ENCODE results near the gene COX8C. TPM values are rescaled to one million over a fixed set of nuclear protein-coding genes. Genes with fewer than 3 reads are reported as not detected.

The COX8C gene
- polyA plus RNA-seq, 3 donors, result not detected

- peaks cover 100% of the 10 kb centered on the region for H3K79me2 ChIP-seq (ENCODE audit: insufficient read depth, low read length)
- intact Hi-C loops (cut with micrococcal nuclease), result no loop called here
- peaks cover 0 to 13% of the 10 kb centered on the region in 2 donors for H3K36me3 ChIP-seq (replicated peaks in 1 of 2; ENCODE audit: control insufficient read depth in 1 of 2, insufficient read depth in 2 of 2, low read length in 2 of 2)
- H4K20me1 ChIP-seq (ENCODE audit: insufficient read depth, low read length), result peaks cover 99% of the 10 kb centered on the region
- 93% methylated on average over 2 of the region's 5 CpGs for WGBS (ENCODE audit: insufficient coverage)
- no peaks in the 10 kb centered on the region for H3K9me3 ChIP-seq (replicated peaks in 1 of 2; ENCODE audit: control insufficient read depth in 1 of 2, insufficient read depth in 1 of 2, low read length in 2 of 2)
- H3K36me3 Mint-ChIP-seq, result peaks cover 10 to 20% of the 10 kb centered on the region in 2 donors
- H3K4me3 Mint-ChIP-seq, result peak overlapping the region in 1 of 2 donors; percentile 15
- H3K27ac ChIP-seq (ENCODE audit: low read depth in 1 of 2, low read length in 2 of 2), result peak overlapping the region in 1 of 2 donors; percentile 60
- H2AFZ ChIP-seq (ENCODE audit: insufficient read depth, low read depth, low read length, poor library complexity, severe bottlenecking), result no peak overlapping the region
- no peaks in the 10 kb centered on the region for H3K9me3 Mint-ChIP-seq
- peak overlapping the region; percentile 31 to 87 (median 80) for H3K27ac Mint-ChIP-seq
- H3K4me1 ChIP-seq (ENCODE audit: control insufficient read depth in 1 of 2, insufficient read depth in 2 of 2, low read length in 2 of 2), result peaks cover 27 to 29% of the 10 kb centered on the region in 2 donors
- no peak overlapping the region for H3K4me2 ChIP-seq (replicated peaks; ENCODE audit: extremely low read depth, low read length, poor library complexity, severe bottlenecking)
- peaks cover 60% of the 10 kb centered on the region for H3K4me1 Mint-ChIP-seq
- DNase-seq, result peak in 1 of 3 donors; percentile 45
- no peak overlapping the region for H3K4me3 ChIP-seq (replicated peaks in 1 of 3; ENCODE audit: low read depth in 2 of 3, low read length in 3 of 3)
- H3K27me3 ChIP-seq (ENCODE audit: control insufficient read depth in 2 of 2, insufficient read depth in 2 of 2, low read length in 2 of 2), result no peaks in the 10 kb centered on the region
- no peak overlapping the region for H3K9ac ChIP-seq (ENCODE audit: insufficient read depth, low read length, poor library complexity, severe bottlenecking)
- no peaks in the 10 kb centered on the region for H3K27me3 Mint-ChIP-seq (ENCODE audit: low read depth in 3 of 3)
- no peak for TF ChIP-seq CTCF (IDR thresholded peaks at IDR 0.05)
These were observed 23.9 kb upstream of the COX8C start for GRCh38 chr14:93322929-93323599.

- Mint-ChIP-seq H3K27ac (peak overlapping the region; percentile 31 to 87 (median 80)), H3K9me3 (no peaks in the 10 kb centered on the region), H3K27me3 (ENCODE audit: low read depth in 3 of 3) (no peaks in the 10 kb centered on the region), H3K36me3 (peaks cover 10 to 22% of the 10 kb centered on the region in 2 donors), H3K4me3 (peak overlapping the region in 1 of 2 donors; percentile 15), H3K4me1 (peaks cover 57% of the 10 kb centered on the region)
- intact Hi-C loops (cut with micrococcal nuclease), result no loop called here
- Histone ChIP-seq H3K27ac (ENCODE audit: low read depth in 1 of 2, low read length in 2 of 2) (peak overlapping the region in 1 of 2 donors; percentile 60), H3K4me2 (replicated peaks; ENCODE audit: extremely low read depth, low read length, poor library complexity, severe bottlenecking) (no peak overlapping the region), H3K9me3 (replicated peaks in 1 of 2; ENCODE audit: control insufficient read depth in 1 of 2, insufficient read depth in 1 of 2, low read length in 2 of 2) (no peaks in the 10 kb centered on the region), H3K4me1 (ENCODE audit: control insufficient read depth in 1 of 2, insufficient read depth in 2 of 2, low read length in 2 of 2) (peaks cover 21 to 23% of the 10 kb centered on the region in 2 donors), H3K36me3 (replicated peaks in 1 of 2; ENCODE audit: control insufficient read depth in 1 of 2, insufficient read depth in 2 of 2, low read length in 2 of 2) (peaks cover 0 to 13% of the 10 kb centered on the region in 2 donors), H3K27me3 (ENCODE audit: control insufficient read depth in 2 of 2, insufficient read depth in 2 of 2, low read length in 2 of 2) (no peaks in the 10 kb centered on the region), H3K79me2 (ENCODE audit: insufficient read depth, low read length) (peaks cover 100% of the 10 kb centered on the region), H4K20me1 (ENCODE audit: insufficient read depth, low read length) (peaks cover 99% of the 10 kb centered on the region), H3K9ac (ENCODE audit: insufficient read depth, low read length, poor library complexity, severe bottlenecking) (no peak overlapping the region), H2AFZ (ENCODE audit: insufficient read depth, low read depth, low read length, poor library complexity, severe bottlenecking) (no peak overlapping the region), H3K4me3 (replicated peaks in 1 of 3; ENCODE audit: low read depth in 2 of 3, low read length in 3 of 3) (no peak overlapping the region)
- DNase-seq, result no peak
- no peak for TF ChIP-seq CTCF (IDR thresholded peaks at IDR 0.05)
- WGBS (ENCODE audit: insufficient coverage), result 0% methylated on average over 1 of the region's 4 CpGs
These were observed 23.3 kb upstream of the COX8C start for GRCh38 chr14:93323600-93324174.
